SU-DHL-6 (cell line): ENCODE measurements around the gene CCL15.

ENCODE experiments used
- EZH2phosphoT487 ChIP-seq: fragments of 200-600 bp; sonication (generic), shearing (Covaris generic); conservative IDR thresholded peaks from 2 replicates; pipeline ENCODE4 v1.6.1; 2018; ENCODE audit warnings: mild to moderate bottlenecking, antibody characterized with exemption, low read length, moderate library complexity, mixed read lengths
- TF ChIP-seq, protein P1 (sequence below): fragments of 200-600 bp; sonication (generic); IDR thresholded peaks from one replicate; pipeline ENCODE4 v1.5.1; 2017; ENCODE audit warnings: antibody characterized with exemption, mild to moderate bottlenecking, low read length, moderate library complexity; ENCODE audit not compliant: insufficient read depth, poor library complexity, severe bottlenecking

DNA sequence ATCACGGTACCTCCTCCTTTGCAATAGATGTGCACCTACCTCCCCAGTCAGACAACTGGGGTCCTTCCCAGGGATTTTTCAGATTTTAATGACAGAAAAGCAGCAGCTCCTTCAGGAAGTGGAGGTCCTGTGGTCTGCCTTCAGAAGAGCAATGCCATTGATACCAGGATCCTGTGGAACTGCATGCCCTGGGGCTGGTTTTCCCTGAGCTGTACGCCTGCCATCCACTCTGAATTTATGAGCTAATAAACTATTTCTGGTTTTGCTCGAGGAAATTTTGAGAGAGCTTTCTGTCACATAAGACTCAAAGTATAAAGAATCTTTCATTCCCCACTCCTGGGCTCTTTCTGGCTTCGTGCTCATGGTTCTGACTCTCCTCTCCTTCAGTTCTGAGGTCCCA is 26.4 kb upstream of the CCL15 start:
- TF ChIP-seq, protein P1, sequence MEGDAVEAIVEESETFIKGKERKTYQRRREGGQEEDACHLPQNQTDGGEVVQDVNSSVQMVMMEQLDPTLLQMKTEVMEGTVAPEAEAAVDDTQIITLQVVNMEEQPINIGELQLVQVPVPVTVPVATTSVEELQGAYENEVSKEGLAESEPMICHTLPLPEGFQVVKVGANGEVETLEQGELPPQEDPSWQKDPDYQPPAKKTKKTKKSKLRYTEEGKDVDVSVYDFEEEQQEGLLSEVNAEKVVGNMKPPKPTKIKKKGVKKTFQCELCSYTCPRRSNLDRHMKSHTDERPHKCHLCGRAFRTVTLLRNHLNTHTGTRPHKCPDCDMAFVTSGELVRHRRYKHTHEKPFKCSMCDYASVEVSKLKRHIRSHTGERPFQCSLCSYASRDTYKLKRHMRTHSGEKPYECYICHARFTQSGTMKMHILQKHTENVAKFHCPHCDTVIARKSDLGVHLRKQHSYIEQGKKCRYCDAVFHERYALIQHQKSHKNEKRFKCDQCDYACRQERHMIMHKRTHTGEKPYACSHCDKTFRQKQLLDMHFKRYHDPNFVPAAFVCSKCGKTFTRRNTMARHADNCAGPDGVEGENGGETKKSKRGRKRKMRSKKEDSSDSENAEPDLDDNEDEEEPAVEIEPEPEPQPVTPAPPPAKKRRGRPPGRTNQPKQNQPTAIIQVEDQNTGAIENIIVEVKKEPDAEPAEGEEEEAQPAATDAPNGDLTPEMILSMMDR = no peak
- TF ChIP-seq EZH2phosphoT487 = no peak
